ENCODE data around the gene TMEM179. TPM values are rescaled to one million over a fixed set of nuclear protein-coding genes. Genes with fewer than 3 reads are reported as not detected.

The TMEM179 gene
- total RNA-seq, 1 experiment from 2014 or later: 11.4 TPM

- Histone ChIP-seq H3K79me2 (ENCODE audit: insufficient read depth, low read length) (no peaks in the 10 kb centered on the region), H2BK5ac (ENCODE audit: insufficient read length, low read length) (no peak overlapping the region), H3K27me3 (ENCODE audit: insufficient read depth, low read length) (no peaks in the 10 kb centered on the region), H3K23me2 (ENCODE audit: insufficient read length, low read depth, low read length, poor library complexity, severe bottlenecking) (no peaks in the 10 kb centered on the region), H3K23ac (ENCODE audit: insufficient read length, low read depth, low read length) (no peak overlapping the region), H3K14ac (ENCODE audit: insufficient read depth, low read length) (no peak overlapping the region; the same call in 1 of the 2 replicates), H3T11ph (ENCODE audit: low read length) (no peak overlapping the region), H3K4me2 (ENCODE audit: insufficient read depth, insufficient read length, low read length) (no peak overlapping the region), H4K5ac (ENCODE audit: insufficient read length, low read depth, low read length) (no peak overlapping the region), H3K4me1 (ENCODE audit: insufficient read depth, low read length) (no peaks in the 10 kb centered on the region), H2BK20ac (ENCODE audit: low read depth, low read length, poor library complexity, severe bottlenecking) (no peak overlapping the region), H2BK12ac (ENCODE audit: insufficient read length, low read depth, low read length) (no peak overlapping the region), H4K20me1 (ENCODE audit: control insufficient read depth, insufficient read depth, insufficient read length) (no peaks in the 10 kb centered on the region), H3K18ac (ENCODE audit: insufficient read length, low read depth, low read length) (no peak overlapping the region), H2BK120ac (ENCODE audit: low read depth, low read length, poor library complexity, severe bottlenecking) (no peak overlapping the region), H3K9ac (ENCODE audit: extremely low read depth, insufficient read length, low read length) (no peak overlapping the region), H3K79me1 (ENCODE audit: insufficient read depth, low read depth, low read length, poor library complexity, severe bottlenecking) (no peaks in the 10 kb centered on the region), H3K27ac (ENCODE audit: insufficient read length, low read depth, low read length) (no peak overlapping the region), H4K8ac (replicated peaks; ENCODE audit: insufficient read length, low read depth, low read length) (no peak overlapping the region), H4K91ac (ENCODE audit: insufficient read length, low read depth, low read length) (no peak overlapping the region), H2AK5ac (ENCODE audit: insufficient read length, low read length) (no peak overlapping the region), H3K56ac (ENCODE audit: insufficient read length, low read depth, low read length) (no peak overlapping the region), H2AFZ (ENCODE audit: low read length) (no peak overlapping the region), H3K4ac (ENCODE audit: low read depth, low read length) (no peak overlapping the region), H3K9me3 (ENCODE audit: control insufficient read depth, low read depth, low read length) (no peaks in the 10 kb centered on the region), H2BK15ac (ENCODE audit: low read depth, low read length) (no peak overlapping the region)
- Mint-ChIP-seq H3K4me1 (no peaks in the 10 kb centered on the region), H3K9me3 (peaks cover 6 to 13% of the 10 kb centered on the region in 2 experiments), H3K4me3 (no peak overlapping the region), H3K27ac (no peak overlapping the region), H3K27me3 (ENCODE audit: low read depth) (peaks cover 13% of the 10 kb centered on the region), H3K36me3 (ENCODE audit: insufficient read depth in 1 of 3, low read depth in 3 of 3) (peaks cover 0 to 5% (median 5%) of the 10 kb centered on the region in 3 experiments; a peak in 3 of 7 replicates)
- TF ChIP-seq CTCF (conservative IDR thresholded peaks at IDR 0.05): no peak
- no CpG with 5 or more reads among the region's 24 CpGs for WGBS (ENCODE audit: extremely low coverage, insufficient read length, low lambda C conversion rate)
- DNase-seq: no peak
These were observed 28.9 kb upstream of the TMEM179 start for GRCh38 chr14:104633276-104634137.

Data from H9 (cell line).